IMR-90 (cell line): Measurements from ENCODE around the gene PEX14. TPM values are rescaled to one million over a fixed set of nuclear protein-coding genes. Genes with fewer than 3 reads are reported as not detected.

ENCODE experiments used
- ATAC-seq: fragments of 200-7000 bp; cut with Tn5 transposase; 2 replicates; pipeline ENCODE4 v1.9.1; 2020; ENCODE audit warnings: low read depth, mild to moderate bottlenecking, moderate library complexity
- BruUV-seq: library from RNA; stranded (reverse); fragments of 400-500 nt; replicated peaks from 2 replicates; lab custom pipeline; 2021; lab: Mats Ljungman, UMichigan
- CTCF ChIA-PET: fragments of 300-600 bp; formaldehyde crosslinking; extraction: SDS; loops from one replicate; lab custom pipeline; 2021; ENCODE audit warnings: antibody characterized with exemption; lab: Yijun Ruan, JAX
- POLR2A ChIA-PET: fragments of 300-600 bp; sonication (Branson Sonifier 250); formaldehyde crosslinking; loops from one replicate; lab custom pipeline; 2022; ENCODE audit warnings: antibody characterized with exemption; ENCODE audit not compliant: unreplicated experiment; lab: Charles Lee
- DNase-seq: peaks from one replicate; pipeline ENCODE4 v3.0.0; 2013
- H2AFZ ChIP-seq: replicated peaks from 2 replicates; pipeline ENCODE3; 2013; ENCODE audit warnings: low read length, mild to moderate bottlenecking; ENCODE audit not compliant: poor library complexity
- H2AK5ac ChIP-seq: 2 replicates; pipeline ENCODE4 v1.6.1; 2013; ENCODE audit warnings: low read depth, low read length, inconsistent platforms
- H2AK9ac ChIP-seq: replicated peaks from 2 replicates; pipeline ENCODE3; 2013; ENCODE audit warnings: mild to moderate bottlenecking, low read depth, low read length, moderate library complexity; ENCODE audit not compliant: poor library complexity
- H2BK120ac ChIP-seq: 2 replicates; pipeline ENCODE4 v1.6.1; 2013; ENCODE audit warnings: low read depth, low read length, inconsistent platforms
- H2BK15ac ChIP-seq: 3 replicates; pipeline ENCODE4 v1.6.1; 2013; ENCODE audit warnings: low read depth, low read length, inconsistent platforms
- H2BK20ac ChIP-seq: 2 replicates; pipeline ENCODE4 v1.6.1; 2013; ENCODE audit warnings: low read depth, mild to moderate bottlenecking, inconsistent platforms, low read length, moderate library complexity
- H2BK5ac ChIP-seq: 2 replicates; pipeline ENCODE4 v1.6.1; 2013; ENCODE audit warnings: mild to moderate bottlenecking, low read depth, low read length, inconsistent platforms; ENCODE audit not compliant: poor library complexity, severe bottlenecking
- H3K14ac ChIP-seq: replicated peaks from 2 replicates; pipeline ENCODE4 v1.6.1; 2013; ENCODE audit warnings: low read depth, low read length, inconsistent platforms
- H3K18ac ChIP-seq: 2 replicates; pipeline ENCODE4 v1.6.1; 2013; ENCODE audit warnings: low read depth, low read length, control low read depth
- H3K23ac ChIP-seq: 2 replicates; pipeline ENCODE4 v1.6.1; 2013; ENCODE audit warnings: low read depth, low read length, inconsistent platforms
- H3K27ac ChIP-seq: 2 replicates; pipeline ENCODE4 v1.5.1; 2013; ENCODE audit warnings: mild to moderate bottlenecking, control low read depth, low read length; ENCODE audit not compliant: insufficient read depth
- H3K27me3 ChIP-seq: 2 replicates; pipeline ENCODE4 v1.6.1; 2013; ENCODE audit warnings: low read length; ENCODE audit not compliant: control insufficient read depth, insufficient read depth
- H3K36me3 ChIP-seq: 2 replicates; pipeline ENCODE4 v1.6.1; 2013; ENCODE audit warnings: low read length, mixed read lengths; ENCODE audit not compliant: control insufficient read depth, insufficient read depth
- H3K4ac ChIP-seq: 2 replicates; pipeline ENCODE4 v1.6.1; 2013; ENCODE audit warnings: low read depth, low read length, inconsistent platforms
- H3K4me1 ChIP-seq: 2 replicates; pipeline ENCODE4 v1.6.1; 2013; ENCODE audit warnings: low read length, mixed read lengths; ENCODE audit not compliant: control insufficient read depth, insufficient read depth
- H3K4me2 ChIP-seq: 2 replicates; pipeline ENCODE4 v1.6.1; 2013; ENCODE audit warnings: low read depth, mild to moderate bottlenecking, control low read depth, low read length, moderate library complexity
- H3K4me3 ChIP-seq: 2 replicates; pipeline ENCODE4 v1.5.1; 2013; ENCODE audit warnings: low read depth, mild to moderate bottlenecking, control low read depth, low read length, moderate library complexity; ENCODE audit not compliant: insufficient read depth
- H3K56ac ChIP-seq: 2 replicates; pipeline ENCODE4 v1.6.1; 2013; ENCODE audit warnings: low read length, inconsistent platforms; ENCODE audit not compliant: insufficient read depth; ENCODE audit errors: extremely low read depth
- H3K79me1 ChIP-seq, 2 experiments: 2 replicates each; pipeline ENCODE4 v1.6.1; 2013; ENCODE audit warnings: low read length in 2 of 2, inconsistent platforms in 1 of 2, low read depth in 1 of 2
- H3K9ac ChIP-seq: 2 replicates; pipeline ENCODE4 v1.6.1; 2013; ENCODE audit warnings: low read depth, low read length, control low read depth
- H3K9me1 ChIP-seq: 2 replicates; pipeline ENCODE4 v1.6.1; 2013; ENCODE audit warnings: low read length, inconsistent platforms; ENCODE audit not compliant: insufficient read depth
- H3K9me3 ChIP-seq: 2 replicates; pipeline ENCODE4 v1.6.1; 2013; ENCODE audit warnings: low read length; ENCODE audit not compliant: control insufficient read depth, insufficient read depth
- H4K20me1 ChIP-seq: 2 replicates; pipeline ENCODE4 v1.6.1; 2013; ENCODE audit warnings: low read length, inconsistent platforms; ENCODE audit not compliant: insufficient read depth
- H4K5ac ChIP-seq: 2 replicates; pipeline ENCODE4 v1.6.1; 2013; ENCODE audit warnings: mild to moderate bottlenecking, low read depth, low read length, control low read depth
- H4K8ac ChIP-seq, 2 experiments: 2 replicates each; pipeline ENCODE4 v1.6.1; 2013; ENCODE audit warnings: low read depth in 2 of 2, low read length in 2 of 2, control low read depth in 1 of 2, inconsistent platforms in 1 of 2
- H4K91ac ChIP-seq: 2 replicates; pipeline ENCODE4 v1.6.1; 2013; ENCODE audit warnings: low read depth, low read length, inconsistent platforms; ENCODE audit not compliant: insufficient read depth
- CEBPB ChIP-seq: IDR thresholded peaks from 2 replicates; pipeline ENCODE4 v1.6.1; 2012; ENCODE audit warnings: low read depth, low read length, improper control_type of control experiment
- FOS ChIP-seq: fragments of 150-350 bp; IDR thresholded peaks from 2 replicates; pipeline ENCODE4 v1.6.1; 2016; ENCODE audit warnings: low read depth, low read length
- MAFK ChIP-seq: IDR thresholded peaks from 2 replicates; pipeline ENCODE4 v1.6.1; 2012; ENCODE audit warnings: low read depth, low read length, improper control_type of control experiment
- MAZ ChIP-seq: IDR thresholded peaks from 2 replicates; pipeline ENCODE4 v1.6.1; 2012; ENCODE audit warnings: low read depth, mild to moderate bottlenecking, low read length, improper control_type of control experiment, moderate library complexity, borderline replicate concordance
- MXI1 ChIP-seq: IDR thresholded peaks from 2 replicates; pipeline ENCODE4 v1.6.1; 2012; ENCODE audit warnings: low read depth, mild to moderate bottlenecking, low read length, moderate library complexity, borderline replicate concordance
- POLR2A ChIP-seq: IDR thresholded peaks from 2 replicates; pipeline ENCODE4 v1.6.1; 2012; ENCODE audit warnings: mild to moderate bottlenecking, low read depth, low read length
- RAD21 ChIP-seq: IDR thresholded peaks from 2 replicates; pipeline ENCODE4 v1.6.1; 2012; ENCODE audit warnings: low read length, improper control_type of control experiment
- WGBS, 2 experiments: methylation state at CpG; one replicate each; pipeline versions ENCODE4 v1.1.5 to v1.1.7; 2013; ENCODE audit warnings: missing lambda C conversion rate in 2 of 2; ENCODE audit not compliant: insufficient read length in 1 of 2; ENCODE audit errors: extremely low coverage in 2 of 2; 5-methylcytosine and 5-hydroxymethylcytosine counted together
- dilution Hi-C: fragments of 300-500 bp; cut with HindIII; formaldehyde crosslinking; loops from one replicate; pipeline ENCODE4 v1.14.3; 2018; ENCODE audit warnings: low sequenced_read_pairs; ENCODE audit not compliant: unreplicated experiment
- in situ Hi-C: fragments of 300-500 bp; cut with MboI; formaldehyde crosslinking; loops from 3 replicates; pipeline ENCODE4 v1.14.3; 2019; ENCODE audit warnings: low sequenced_read_pairs, inconsistent platforms, mixed read lengths
- intact Hi-C: fragments of 100-400 bp; cut with micrococcal nuclease; formaldehyde crosslinking; loops from 2 replicates; pipeline ENCODE4 v1.10.0; 2022
- polyA plus RNA-seq, 3 experiments: library from polyadenylated mRNA; depleted of rRNA; stranded (reverse); fragments of >200 nt; gene quantifications; 2 replicates each; pipeline ENCODE4 v1.2.3, GENCODE V29; 2012; ENCODE audit warnings: low replicate concordance in 1 of 3
- total RNA-seq: library from RNA; depleted of rRNA; stranded (reverse); fragments of >200 nt; gene quantifications from 2 replicates; pipeline ENCODE4 v1.2.3, GENCODE V29; 2012
- TF ChIP-seq, protein P1 (sequence below): fragments of 150-350 bp; IDR thresholded peaks from 2 replicates; pipeline ENCODE4 v1.6.1; 2017; ENCODE audit warnings: mild to moderate bottlenecking, antibody characterized with exemption, low read length, low read depth
- TF ChIP-seq, protein P2 (sequence below): fragments of 150-350 bp; IDR thresholded peaks from 2 replicates; pipeline ENCODE4 v1.6.1; 2016; ENCODE audit warnings: low read depth, mild to moderate bottlenecking, low read length, moderate library complexity, borderline replicate concordance
- TF ChIP-seq, protein P3 (sequence below): conservative IDR thresholded peaks from 2 replicates; pipeline ENCODE4 v1.5.1; 2012; ENCODE audit warnings: mild to moderate bottlenecking, low read depth, low read length, improper control_type of control experiment

The PEX14 gene
- total and polyA plus RNA-seq, 2 of the 4 experiments (the other 2 are of a cell fraction): 9.5 to 22.5 TPM

DNA sequence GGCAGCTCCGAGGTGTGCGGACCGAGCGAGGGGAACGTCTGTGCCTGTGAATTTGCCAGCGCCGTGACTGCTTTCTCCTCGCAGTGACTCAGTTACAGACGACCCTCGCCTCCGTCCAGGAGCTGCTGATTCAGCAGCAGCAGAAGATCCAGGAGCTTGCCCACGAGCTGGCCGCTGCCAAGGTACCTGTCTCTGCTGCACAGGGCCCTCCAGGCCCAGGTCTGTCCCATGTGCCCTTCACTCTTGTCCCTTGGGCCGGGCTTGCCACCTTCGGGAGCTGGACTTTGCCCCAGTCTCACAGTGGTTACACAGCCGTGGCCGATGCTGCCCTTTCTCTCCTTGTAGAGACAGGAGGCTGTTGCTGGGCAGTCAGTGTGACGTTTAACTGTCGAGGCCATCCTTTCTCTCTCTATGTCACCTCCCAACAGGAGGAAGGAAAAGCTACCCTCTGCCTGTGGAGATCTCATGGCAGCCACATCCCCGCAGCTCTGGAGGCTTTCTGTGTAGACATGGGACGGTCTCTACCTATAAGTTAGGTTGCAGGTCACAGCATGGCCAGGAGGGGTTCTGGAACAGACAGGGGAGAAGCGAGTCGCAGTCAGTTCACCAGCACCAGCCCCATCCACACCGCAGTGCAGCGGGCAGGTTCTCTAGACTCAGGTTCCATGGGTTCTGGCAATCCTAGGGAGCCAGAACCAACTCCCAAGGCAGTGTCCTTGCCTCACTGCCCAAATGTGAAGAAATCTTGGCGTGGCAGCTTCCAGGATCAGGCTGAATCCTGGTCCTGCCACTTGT lies 149.7 kb downstream of the PEX14 start:
- ChIA-PET POLR2A (no interaction called here), CTCF (no interaction called here)
- Histone ChIP-seq H2AK5ac (no peak overlapping the region), H3K23ac (no peak overlapping the region), H3K56ac (no peak overlapping the region), H3K4me1 (no peaks in the 10 kb centered on the region), H3K4me2 (no peak overlapping the region), H2BK120ac (no peak overlapping the region), H3K79me1 (no peaks in the 10 kb centered on the region), H3K9me1 (no peaks in the 10 kb centered on the region), H3K9ac (no peak overlapping the region), H3K9me3 (no peaks in the 10 kb centered on the region), H3K27me3 (no peaks in the 10 kb centered on the region), H2AK9ac (no peak overlapping the region), H3K4ac (no peak overlapping the region), H4K8ac (no peak overlapping the region), H3K18ac (no peak overlapping the region), H3K4me3 (no peak overlapping the region), H2BK5ac (no peak overlapping the region), H3K14ac (no peak overlapping the region), H4K20me1 (no peaks in the 10 kb centered on the region), H2BK15ac (no peak overlapping the region), H2BK20ac (no peak overlapping the region), H2AFZ (no peak overlapping the region), H3K36me3 (peaks cover 24% of the 10 kb centered on the region), H3K27ac (no peak overlapping the region), H4K91ac (no peak overlapping the region), H4K5ac (no peak overlapping the region)
- no peak for TF ChIP-seq POLR2A
- TF ChIP-seq MXI1: no peak
- no peak for TF ChIP-seq FOS
- TF ChIP-seq, protein P1, sequence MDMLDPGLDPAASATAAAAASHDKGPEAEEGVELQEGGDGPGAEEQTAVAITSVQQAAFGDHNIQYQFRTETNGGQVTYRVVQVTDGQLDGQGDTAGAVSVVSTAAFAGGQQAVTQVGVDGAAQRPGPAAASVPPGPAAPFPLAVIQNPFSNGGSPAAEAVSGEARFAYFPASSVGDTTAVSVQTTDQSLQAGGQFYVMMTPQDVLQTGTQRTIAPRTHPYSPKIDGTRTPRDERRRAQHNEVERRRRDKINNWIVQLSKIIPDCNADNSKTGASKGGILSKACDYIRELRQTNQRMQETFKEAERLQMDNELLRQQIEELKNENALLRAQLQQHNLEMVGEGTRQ: no peak
- TF ChIP-seq RAD21: no peak
- TF ChIP-seq, protein P2, sequence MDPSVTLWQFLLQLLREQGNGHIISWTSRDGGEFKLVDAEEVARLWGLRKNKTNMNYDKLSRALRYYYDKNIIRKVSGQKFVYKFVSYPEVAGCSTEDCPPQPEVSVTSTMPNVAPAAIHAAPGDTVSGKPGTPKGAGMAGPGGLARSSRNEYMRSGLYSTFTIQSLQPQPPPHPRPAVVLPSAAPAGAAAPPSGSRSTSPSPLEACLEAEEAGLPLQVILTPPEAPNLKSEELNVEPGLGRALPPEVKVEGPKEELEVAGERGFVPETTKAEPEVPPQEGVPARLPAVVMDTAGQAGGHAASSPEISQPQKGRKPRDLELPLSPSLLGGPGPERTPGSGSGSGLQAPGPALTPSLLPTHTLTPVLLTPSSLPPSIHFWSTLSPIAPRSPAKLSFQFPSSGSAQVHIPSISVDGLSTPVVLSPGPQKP: no peak
- no peak for TF ChIP-seq MAFK
- no peak for TF ChIP-seq MAZ
- TF ChIP-seq, protein P3, sequence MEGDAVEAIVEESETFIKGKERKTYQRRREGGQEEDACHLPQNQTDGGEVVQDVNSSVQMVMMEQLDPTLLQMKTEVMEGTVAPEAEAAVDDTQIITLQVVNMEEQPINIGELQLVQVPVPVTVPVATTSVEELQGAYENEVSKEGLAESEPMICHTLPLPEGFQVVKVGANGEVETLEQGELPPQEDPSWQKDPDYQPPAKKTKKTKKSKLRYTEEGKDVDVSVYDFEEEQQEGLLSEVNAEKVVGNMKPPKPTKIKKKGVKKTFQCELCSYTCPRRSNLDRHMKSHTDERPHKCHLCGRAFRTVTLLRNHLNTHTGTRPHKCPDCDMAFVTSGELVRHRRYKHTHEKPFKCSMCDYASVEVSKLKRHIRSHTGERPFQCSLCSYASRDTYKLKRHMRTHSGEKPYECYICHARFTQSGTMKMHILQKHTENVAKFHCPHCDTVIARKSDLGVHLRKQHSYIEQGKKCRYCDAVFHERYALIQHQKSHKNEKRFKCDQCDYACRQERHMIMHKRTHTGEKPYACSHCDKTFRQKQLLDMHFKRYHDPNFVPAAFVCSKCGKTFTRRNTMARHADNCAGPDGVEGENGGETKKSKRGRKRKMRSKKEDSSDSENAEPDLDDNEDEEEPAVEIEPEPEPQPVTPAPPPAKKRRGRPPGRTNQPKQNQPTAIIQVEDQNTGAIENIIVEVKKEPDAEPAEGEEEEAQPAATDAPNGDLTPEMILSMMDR: no peak
- TF ChIP-seq CEBPB: no peak
- intact Hi-C loops (no loop called here), in situ Hi-C loops (no loop called here), dilution Hi-C loops (no loop called here)
- no peak for ATAC-seq
- BruUV-seq: no TSS peak
- DNase-seq: no peak
- 82% methylated on average over 12 of the region's 26 CpGs; no CpG with 5 or more reads in 1 of the 2 experiments for WGBS, 2 experiments
